Ovary (tissue), 3 donors: ENCODE results near the gene RANBP1.

Experiments
- EP300 ChIP-seq: sonication (generic); formaldehyde crosslinking; IDR thresholded peaks from one replicate; pipeline ENCODE4 v1.6.1; 2017; ENCODE audit warnings: antibody characterized with exemption
- POLR2A ChIP-seq: fragments of 450-650 bp; IDR thresholded peaks from one replicate; pipeline ENCODE4 v1.6.1; 2017; ENCODE audit warnings: antibody characterized with exemption, mild to moderate bottlenecking, moderate library complexity
- TF ChIP-seq, protein P1 (sequence below), 3 donors: fragments of 450-650 bp in 2 of 3; fragments of 200-600 bp in 1 of 3; IDR thresholded peaks; one replicate each; pipeline versions ENCODE4 v1.5.1 to v1.8.0; 2016 to 2022; ENCODE audit warnings: antibody characterized with exemption in 3 of 3, mild to moderate bottlenecking in 1 of 3
- donor health status: DM: no; HTN: no; CAD: no.

DNA sequence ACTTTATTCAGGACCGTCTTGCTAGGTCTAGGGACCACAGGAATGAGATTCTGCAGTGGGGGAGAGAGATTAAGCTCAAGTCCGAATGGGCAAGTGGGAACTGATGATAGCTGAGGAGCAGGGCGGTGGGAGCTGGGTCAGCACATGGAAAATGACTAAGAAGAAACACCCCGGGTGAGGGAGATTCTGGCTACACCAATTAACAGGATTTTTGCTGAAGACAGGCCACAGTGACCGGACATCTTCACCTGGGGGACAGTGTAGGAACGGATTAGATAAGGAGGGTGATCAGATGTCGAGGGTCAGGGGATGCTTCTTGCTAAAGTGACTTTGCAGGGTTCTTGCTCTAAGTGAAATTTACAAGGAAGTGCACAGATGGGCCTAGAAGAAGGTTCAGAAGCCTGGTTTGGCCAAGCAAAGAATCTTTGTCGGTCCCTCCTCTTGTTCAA, 44.4 kb upstream of the RANBP1 start:
- no peak for TF ChIP-seq POLR2A
- TF ChIP-seq, protein P1, sequence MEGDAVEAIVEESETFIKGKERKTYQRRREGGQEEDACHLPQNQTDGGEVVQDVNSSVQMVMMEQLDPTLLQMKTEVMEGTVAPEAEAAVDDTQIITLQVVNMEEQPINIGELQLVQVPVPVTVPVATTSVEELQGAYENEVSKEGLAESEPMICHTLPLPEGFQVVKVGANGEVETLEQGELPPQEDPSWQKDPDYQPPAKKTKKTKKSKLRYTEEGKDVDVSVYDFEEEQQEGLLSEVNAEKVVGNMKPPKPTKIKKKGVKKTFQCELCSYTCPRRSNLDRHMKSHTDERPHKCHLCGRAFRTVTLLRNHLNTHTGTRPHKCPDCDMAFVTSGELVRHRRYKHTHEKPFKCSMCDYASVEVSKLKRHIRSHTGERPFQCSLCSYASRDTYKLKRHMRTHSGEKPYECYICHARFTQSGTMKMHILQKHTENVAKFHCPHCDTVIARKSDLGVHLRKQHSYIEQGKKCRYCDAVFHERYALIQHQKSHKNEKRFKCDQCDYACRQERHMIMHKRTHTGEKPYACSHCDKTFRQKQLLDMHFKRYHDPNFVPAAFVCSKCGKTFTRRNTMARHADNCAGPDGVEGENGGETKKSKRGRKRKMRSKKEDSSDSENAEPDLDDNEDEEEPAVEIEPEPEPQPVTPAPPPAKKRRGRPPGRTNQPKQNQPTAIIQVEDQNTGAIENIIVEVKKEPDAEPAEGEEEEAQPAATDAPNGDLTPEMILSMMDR (IDR thresholded peaks at IDR 0.05): no peak
- TF ChIP-seq EP300: no peak
